NCI-H128 (cell line): ENCODE results near the gene TMEM176B.
"Not testable (repeated sequence)": the region's sequence is repeated elsewhere in the genome, so short reads cannot be mapped to it uniquely, and the experiment has no call there.

Experiments
- DNase-seq: peaks from one replicate; lab custom pipeline; 2025; ENCODE audit not compliant: unreplicated experiment; lab: John Stamatoyannopoulos, UW

The TMEM176B gene

GRCh38 chr7:150791746-150792452, 8.3 kb downstream of the TMEM176B start:
- no peak for DNase-seq

GRCh38 chr7:150791304-150791703, 8.9 kb downstream of the TMEM176B start:
- DNase-seq: no peak

GRCh38 chr7:150790416-150791075, 9.6 kb downstream of the TMEM176B start:
- DNase-seq: no peak

GRCh38 chr7:150788474-150789269, 11.5 kb downstream of the TMEM176B start:
- no peak for DNase-seq

- DNase-seq: no peak
Measured at GRCh38 chr7:150787321-150788281, 12.6 kb downstream of the TMEM176B start.

GRCh38 chr7:150784954-150785353, 15.2 kb downstream of the TMEM176B start:
- DNase-seq: no peak

GRCh38 chr7:150784120-150784736, 15.9 kb downstream of the TMEM176B start:
- no peak for DNase-seq

GRCh38 chr7:150781961-150782360, 18.2 kb downstream of the TMEM176B start:
- DNase-seq: no peak

- DNase-seq: no peak
Measured at GRCh38 chr7:150781103-150781502, 19.1 kb downstream of the TMEM176B start.

- DNase-seq: no peak
Measured at GRCh38 chr7:150780292-150780691, 19.9 kb downstream of the TMEM176B start.

- DNase-seq: peak; percentile 39
Measured at GRCh38 chr7:150778738-150779301, 21.3 kb downstream of the TMEM176B start.

- no peak for DNase-seq
Measured at GRCh38 chr7:150778014-150778737, 22.0 kb downstream of the TMEM176B start.

- not testable (repeated sequence) for DNase-seq
Measured at GRCh38 chr7:150774131-150774530, 26.0 kb downstream of the TMEM176B start.

GRCh38 chr7:150769768-150770167, 30.4 kb downstream of the TMEM176B start:
- DNase-seq: no peak

- no peak for DNase-seq
Measured at GRCh38 chr7:150766334-150766709, 33.8 kb downstream of the TMEM176B start.

GRCh38 chr7:150759479-150759878, 40.7 kb downstream of the TMEM176B start:
- DNase-seq: no peak

GRCh38 chr7:150756858-150757257, 43.3 kb downstream of the TMEM176B start:
- DNase-seq: no peak

GRCh38 chr7:150756166-150756565, 44.0 kb downstream of the TMEM176B start:
- DNase-seq: no peak

- DNase-seq: no peak
Measured at GRCh38 chr7:150755473-150756099, 44.6 kb downstream of the TMEM176B start.
